Stimulated activated CD8-positive, alpha-beta memory T cell treated with anti-CD3 and anti-CD28 coated beads, Interleukin-4, amount 100 ng/mL, for 48 hours (primary cell): ENCODE results near the gene TLNRD1.
"Not testable (repeated sequence)": the region's sequence is repeated elsewhere in the genome, so short reads cannot be mapped to it uniquely, and the experiment has no call there.

Experiments
- DNase-seq: peaks from one replicate; pipeline ENCODE4 v3.0.0-alpha.2; 2020

TLNRD1 gene

GRCh38 chr15:81000624-81001151 lies at the start of gene TLNRD1:
TLNRD1 (plus strand) TSS chr15:81000923; CDS start chr15:81002272, 1,349 bp downstream.
- peak; percentile 88 for DNase-seq

- DNase-seq: no peak
These were observed 48.8 kb upstream of the TLNRD1 start for GRCh38 chr15:80951941-80952340.

DNA sequence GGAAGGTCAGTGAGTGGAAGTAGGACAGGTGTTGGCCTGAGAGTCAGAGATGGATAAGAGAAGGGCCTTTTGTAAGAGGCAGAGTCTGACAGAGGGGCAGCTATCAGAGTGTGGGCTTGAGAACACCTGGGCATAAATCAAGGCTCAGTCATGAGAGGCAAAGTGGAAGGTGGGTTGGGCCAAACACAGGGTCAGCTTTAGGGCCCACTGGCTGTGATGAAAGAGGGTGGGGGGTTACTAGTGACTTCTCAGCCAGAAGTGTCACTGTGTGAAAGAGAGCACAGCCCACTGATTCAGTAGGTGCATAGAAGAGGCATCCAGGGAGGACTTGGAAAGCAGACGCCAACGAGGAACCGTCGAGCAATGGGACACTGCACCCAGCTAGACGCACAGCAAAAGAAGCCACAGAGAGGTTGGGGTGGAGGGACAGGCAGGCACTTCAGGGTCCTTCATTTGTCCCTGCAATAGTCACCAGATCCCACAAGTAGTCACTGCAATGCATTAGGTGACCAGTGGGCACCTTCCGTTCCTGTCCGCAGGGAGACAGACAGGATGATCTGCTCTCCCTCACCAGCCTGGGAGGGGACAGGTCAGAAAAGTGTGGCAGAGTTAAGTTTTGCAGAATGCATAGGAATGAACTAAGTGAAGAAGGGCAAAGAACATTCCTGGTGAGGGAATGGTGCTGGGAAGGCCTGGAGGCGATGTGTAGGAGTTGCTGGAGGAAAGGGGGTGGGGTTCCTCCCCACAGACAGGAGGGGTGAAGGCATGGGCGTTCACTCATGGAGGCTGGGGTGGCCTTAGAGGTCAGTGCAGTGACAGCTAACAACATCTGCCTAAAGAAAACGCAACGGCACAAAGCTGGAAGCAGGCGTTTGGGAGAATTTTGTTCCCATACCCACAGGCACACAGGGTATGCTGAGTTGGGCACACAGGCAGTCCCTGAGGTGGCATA lies 47.4 kb upstream of the TLNRD1 start:
- no peak for DNase-seq

GRCh38 chr15:80953953-80954778 lies 46.6 kb upstream of the TLNRD1 start:
- DNase-seq: no peak

DNA sequence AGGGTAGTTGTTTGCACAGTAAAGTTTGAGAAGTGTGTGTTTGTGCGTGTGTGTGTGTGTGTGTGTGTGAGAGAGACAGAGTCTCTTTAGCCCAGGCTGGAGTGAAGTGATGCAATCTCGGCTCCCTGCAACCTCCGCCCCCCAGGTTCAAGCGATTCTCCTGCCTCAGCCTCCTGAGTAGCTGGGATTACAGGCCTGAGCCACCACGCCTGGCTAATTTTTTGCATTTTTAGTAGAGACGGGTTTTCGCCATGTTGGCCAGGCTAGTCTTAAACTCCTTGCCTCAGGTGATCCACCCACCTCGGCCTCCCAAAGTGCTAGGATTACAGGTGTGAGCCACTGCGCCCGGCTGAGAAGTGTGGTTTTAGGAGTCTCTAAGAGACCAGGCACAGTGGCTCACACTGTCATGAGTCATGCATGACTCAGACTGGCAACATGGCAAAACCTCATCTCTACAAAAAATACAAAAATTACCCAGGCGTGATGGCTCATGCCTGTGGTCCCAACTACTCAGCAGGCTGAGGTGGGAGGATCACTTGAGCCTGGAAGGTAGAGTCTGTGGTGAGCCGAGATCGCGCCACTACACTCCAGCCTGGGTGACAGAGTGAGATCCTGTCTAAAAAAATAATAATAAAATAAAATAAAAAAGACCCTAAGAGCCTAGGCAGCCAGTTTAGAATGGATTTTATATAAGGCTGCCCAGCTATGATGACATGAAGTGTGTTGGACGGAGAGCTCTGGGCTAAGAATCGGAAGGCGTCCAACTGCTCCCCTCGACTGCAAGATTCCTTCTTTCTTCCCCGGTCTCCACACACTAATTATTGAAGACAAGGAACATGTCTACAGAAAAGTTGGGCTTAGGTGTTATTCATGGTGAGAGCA lies 44.9 kb upstream of the TLNRD1 start:
- DNase-seq: peak; percentile 70

DNA sequence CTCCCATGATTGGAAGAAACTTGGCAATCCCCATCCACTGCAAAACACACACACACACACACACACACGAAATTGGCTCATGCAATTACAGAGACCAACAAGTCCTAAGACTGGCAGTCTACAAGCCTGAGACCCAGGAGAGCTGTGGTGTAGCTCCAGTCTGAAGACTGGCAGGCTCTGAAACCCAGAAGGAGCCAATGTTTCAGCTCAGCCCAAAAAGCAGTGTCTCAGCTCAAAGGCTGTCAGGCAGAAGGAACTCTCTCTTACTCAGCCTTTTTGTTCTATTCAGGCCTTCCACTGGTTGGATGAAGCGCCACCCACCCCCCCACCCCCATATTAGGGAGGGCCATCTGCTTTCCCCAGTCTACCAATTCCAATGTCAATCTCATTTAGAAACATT lies 43.2 kb upstream of the TLNRD1 start:
- DNase-seq: peak; percentile 19

- DNase-seq: no peak
These were observed 42.7 kb upstream of the TLNRD1 start for GRCh38 chr15:80957976-80958375.

GRCh38 chr15:80958818-80959495 lies 41.8 kb upstream of the TLNRD1 start:
- DNase-seq: peak; percentile 4

DNA sequence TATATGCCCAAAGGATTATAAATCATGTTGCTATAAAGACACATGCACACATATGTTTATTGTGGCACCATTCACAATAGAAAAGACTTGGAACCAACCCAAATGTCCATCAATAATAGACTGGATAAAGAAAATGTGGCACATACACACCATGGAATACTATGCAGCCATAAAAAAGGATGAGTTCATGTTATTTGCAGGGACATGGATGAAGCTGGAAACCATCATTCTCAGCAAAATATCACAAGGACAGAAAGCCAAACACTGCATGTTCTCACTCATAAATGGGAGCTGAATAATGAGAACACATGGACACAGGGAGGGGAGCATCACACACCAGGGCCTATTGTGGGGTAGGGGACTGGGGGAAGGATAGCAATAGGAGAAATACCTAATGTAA lies 35.3 kb upstream of the TLNRD1 start:
- DNase-seq: not testable (repeated sequence)

GRCh38 chr15:80966431-80967197 lies 34.1 kb upstream of the TLNRD1 start:
- peak; percentile 21 for DNase-seq

DNA sequence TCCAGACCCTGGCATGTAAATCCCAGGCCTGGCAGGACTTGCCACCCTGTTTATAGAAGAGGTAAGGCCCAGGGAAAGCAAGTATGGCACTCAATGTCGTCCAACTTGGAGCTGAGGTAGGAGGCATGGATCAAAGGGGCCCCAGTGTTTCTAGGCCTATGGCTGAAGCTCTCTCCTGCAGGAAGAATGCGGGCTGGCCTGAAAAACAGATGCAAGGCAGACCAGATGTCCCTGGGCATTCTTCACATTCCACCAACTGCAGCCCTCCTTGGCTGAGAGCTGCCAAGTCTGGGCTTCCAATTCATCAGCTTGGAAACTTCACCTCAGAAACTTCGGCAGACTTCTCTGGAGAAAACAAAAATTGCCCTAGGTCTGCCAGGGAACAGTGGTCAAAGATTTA lies 33.3 kb upstream of the TLNRD1 start:
- DNase-seq: peak; percentile 8

- DNase-seq: no peak
These were observed 32.7 kb upstream of the TLNRD1 start for GRCh38 chr15:80967991-80968510.

- DNase-seq: no peak
These were observed 31.4 kb upstream of the TLNRD1 start for GRCh38 chr15:80969316-80969715.

GRCh38 chr15:80970018-80970657 lies 30.6 kb upstream of the TLNRD1 start:
- DNase-seq: peak; percentile 77

DNA sequence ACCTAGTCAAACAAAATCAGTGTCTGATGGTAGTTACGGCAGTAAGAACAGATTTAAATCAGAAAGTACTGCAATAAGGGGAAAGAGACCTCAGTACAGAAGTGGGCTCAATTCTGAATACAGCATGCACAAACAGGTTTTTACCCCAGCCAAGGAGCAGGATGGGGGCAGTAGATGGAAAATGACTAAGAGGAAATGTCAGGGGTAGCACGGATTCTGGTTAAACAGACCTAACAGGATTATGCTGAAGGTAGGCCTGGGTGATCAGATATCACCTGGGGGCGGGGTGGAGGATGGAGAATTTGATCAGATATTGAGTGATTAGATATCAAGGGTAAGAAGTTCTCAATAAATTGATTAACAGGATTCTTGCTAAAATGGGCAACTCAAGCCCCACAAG lies 30.1 kb upstream of the TLNRD1 start:
- DNase-seq: no peak

DNA sequence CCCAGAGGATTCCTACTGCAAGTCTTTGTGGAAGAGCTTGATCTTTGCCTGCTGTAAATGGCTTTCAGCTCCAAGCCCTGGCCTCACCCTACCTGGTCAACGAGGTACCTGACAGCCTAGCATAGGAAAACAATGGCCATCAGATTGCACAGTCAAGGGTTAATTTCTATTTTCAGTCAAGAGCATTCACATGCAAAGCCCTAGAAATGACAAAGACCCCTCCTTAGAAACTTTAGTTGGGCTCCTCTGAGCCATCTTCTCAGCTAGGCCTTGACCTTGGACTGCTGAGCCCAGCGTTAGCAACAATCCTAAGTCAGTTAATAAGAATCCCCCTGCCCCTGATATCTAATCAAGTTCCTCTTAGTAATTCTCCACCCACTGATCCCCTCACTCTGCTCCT lies 29.6 kb upstream of the TLNRD1 start:
- DNase-seq: no peak

GRCh38 chr15:80972276-80972675 lies 28.4 kb upstream of the TLNRD1 start:
- no peak for DNase-seq

- peak; percentile 34 for DNase-seq
These were observed 25.8 kb upstream of the TLNRD1 start for GRCh38 chr15:80974914-80975313.

- DNase-seq: no peak
These were observed 23.9 kb upstream of the TLNRD1 start for GRCh38 chr15:80976851-80977250.

DNA sequence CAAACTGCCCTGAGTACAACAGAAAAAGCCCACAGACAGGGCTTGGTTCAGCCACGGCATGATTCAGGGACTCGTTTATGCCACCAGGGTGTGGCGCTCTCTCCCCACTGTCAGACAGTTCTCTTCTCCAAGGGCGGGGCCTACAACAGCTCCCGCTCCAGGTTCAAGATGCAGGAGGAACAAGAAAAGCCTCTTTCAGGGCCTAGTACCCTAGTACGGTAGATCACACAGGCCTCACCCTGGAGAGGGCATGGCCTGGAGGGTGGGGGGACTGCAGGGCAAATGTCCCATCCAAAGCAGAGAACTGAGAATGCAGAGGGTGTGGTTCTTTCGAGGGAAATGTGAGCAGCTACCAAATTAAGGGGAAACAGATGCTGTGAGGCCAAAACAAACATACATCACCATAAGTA lies 23.1 kb upstream of the TLNRD1 start:
- DNase-seq: peak; percentile 63
